OCI-M2 (cell line): ENCODE measurements around the gene GPC6.

Experiments used
- DNase-seq: peaks from one replicate; lab custom pipeline; 2025; ENCODE audit not compliant: unreplicated experiment; lab: John Stamatoyannopoulos, UW

Gene GPC6

DNA sequence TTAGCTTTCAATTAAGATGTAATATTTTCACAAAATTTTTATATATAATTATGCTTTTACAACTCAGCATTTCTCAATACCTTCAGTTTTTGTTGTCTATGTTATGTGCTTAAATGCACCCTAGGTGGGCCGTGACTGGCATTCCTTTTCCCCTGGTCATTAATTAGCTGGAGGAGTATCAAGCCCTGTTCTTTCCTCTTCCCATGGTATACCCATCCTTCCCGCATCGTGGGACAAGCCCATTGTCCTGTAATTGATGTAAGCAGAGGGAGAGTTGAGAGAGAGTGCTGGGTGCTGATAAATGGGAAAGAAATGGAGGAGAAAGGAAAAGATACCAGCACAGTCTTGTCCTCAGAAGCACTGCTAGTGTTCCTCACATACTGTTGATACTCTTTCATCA lies 591.7 kb downstream of the GPC6 start:
- DNase-seq = no peak

DNA sequence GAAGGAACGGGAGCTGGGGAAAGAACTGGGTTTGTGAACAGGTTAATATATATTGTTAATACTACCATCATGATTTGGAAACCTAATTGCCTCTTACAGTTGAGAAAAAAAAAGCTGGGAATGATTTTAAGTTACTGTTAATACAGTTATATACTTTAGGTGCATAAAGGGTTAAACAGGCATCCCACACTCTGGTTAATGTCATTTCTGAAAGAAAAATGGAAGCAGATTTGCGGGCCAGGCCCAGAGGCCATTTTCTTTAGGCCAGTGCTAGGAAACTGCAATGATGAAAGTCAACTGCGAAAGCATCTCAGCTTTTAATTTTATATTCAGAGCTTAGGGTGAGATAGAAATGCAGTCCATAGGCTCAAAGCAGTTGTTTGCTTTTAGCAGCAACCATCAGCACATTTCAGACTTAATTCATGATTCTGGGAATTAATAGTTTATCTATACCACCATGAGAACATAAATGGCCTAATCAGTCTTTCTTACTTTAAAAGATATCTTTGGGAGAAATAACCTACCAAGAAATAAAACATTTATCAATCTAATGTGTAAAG lies 592.8 kb downstream of the GPC6 start:
- DNase-seq = no peak

- no peak for DNase-seq
Observed at GRCh38 chr13:93824286-93824685, 597.7 kb downstream of the GPC6 start.

DNA sequence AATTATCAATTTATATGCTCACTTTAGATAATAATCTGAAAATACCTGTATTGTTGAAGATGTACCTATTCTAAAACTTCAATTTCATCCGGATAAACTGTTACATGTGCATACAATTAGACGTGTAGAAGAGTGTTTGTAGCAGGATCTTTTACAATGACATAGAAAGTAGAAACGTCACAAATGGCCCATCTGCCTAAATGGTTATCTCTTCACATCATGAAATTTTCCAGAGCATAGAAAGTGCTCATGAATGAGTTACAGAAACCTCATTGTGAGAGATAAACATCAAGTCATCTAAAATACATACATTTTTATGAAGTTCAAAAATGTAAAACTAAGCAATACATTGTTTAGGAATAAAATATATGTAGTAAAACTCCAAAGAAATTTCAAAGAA lies 607.4 kb downstream of the GPC6 start:
- DNase-seq = no peak

DNA sequence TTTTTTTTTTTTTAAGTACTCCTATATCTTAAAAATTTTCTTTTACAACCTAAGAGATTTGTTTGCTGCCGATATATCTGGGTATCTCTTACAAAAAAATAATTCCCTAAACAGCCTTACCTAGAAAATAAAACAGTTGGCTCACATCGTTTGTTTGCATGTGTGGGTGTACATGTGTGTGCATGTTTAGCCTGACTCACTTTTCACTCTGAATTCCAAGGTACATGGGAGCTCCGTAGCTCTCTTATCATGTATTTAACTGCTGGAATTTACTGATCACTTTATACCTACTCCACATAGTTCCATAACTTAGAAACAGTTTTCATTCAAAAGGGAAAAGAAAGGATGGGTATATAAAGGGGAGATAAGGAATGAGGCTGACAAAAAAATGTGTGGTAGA lies 616.5 kb downstream of the GPC6 start:
- no peak for DNase-seq

DNA sequence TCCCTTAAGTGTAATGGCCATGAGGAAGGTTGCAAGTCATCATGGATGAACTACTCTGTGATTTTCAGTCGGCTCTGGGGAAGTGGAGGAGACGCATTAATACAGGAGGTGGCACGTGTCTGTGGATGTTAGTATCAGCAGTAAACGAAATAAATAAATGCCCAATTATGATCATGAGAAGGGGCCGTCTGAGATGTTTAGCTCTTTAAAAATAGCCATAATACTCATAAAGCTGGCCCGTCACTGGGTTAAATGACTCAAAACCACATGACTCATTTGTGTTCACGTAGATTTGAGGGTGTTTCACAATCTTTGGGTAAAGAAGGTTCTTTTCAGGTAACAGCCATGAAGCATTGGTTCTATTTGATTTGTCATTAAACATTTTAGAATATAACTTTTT lies 620.6 kb downstream of the GPC6 start:
- no peak for DNase-seq

- no peak for DNase-seq
Observed at GRCh38 chr13:93848247-93848646, 621.6 kb downstream of the GPC6 start.

DNA sequence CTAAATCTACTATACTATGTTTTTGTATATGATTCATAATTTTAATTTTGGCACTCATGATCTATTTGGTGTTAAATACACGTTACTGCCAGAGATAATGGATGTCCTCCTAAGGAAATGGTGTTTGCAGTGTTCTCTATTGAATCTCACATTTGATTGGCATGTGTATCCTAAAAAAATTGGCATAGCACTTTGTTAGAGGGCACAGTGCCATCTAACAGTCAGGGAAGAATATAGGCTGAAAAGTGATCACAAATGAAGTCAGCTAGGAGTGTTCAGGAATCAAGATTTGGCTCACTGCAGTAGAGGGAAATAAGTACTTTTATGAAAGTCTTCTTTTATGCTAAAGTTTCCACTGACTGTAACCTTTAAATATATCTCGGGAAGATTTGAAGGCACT lies 624.6 kb downstream of the GPC6 start:
- no peak for DNase-seq

- DNase-seq = no peak
Observed at GRCh38 chr13:93853912-93854311, 627.3 kb downstream of the GPC6 start.

- DNase-seq = no peak
Observed at GRCh38 chr13:93857126-93857525, 630.5 kb downstream of the GPC6 start.

- no peak for DNase-seq
Observed at GRCh38 chr13:93859716-93860115, 633.1 kb downstream of the GPC6 start.

GRCh38 chr13:93861818-93862217 lies 635.2 kb downstream of the GPC6 start:
- no peak for DNase-seq

GRCh38 chr13:93862259-93862658 lies 635.7 kb downstream of the GPC6 start:
- DNase-seq = no peak

DNA sequence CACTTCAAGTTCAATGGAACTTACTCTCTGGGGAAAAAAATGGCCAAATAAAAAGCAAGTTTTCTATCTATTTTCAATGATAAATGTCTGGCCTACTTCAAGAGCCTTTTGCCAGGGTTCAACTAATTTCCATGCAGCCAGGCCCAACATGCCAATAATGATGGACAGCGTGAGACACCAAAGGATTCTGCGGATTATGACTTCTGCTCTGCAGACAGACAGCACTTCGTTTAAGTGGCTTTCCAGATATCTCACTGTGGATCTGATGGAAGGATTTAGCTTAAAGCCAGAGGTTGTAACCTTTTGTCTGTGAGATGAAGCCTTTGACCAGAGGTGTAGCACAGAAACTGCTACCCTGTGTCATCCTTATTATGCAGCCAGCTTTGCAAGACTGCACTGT lies 638.6 kb downstream of the GPC6 start:
- DNase-seq = no peak

DNA sequence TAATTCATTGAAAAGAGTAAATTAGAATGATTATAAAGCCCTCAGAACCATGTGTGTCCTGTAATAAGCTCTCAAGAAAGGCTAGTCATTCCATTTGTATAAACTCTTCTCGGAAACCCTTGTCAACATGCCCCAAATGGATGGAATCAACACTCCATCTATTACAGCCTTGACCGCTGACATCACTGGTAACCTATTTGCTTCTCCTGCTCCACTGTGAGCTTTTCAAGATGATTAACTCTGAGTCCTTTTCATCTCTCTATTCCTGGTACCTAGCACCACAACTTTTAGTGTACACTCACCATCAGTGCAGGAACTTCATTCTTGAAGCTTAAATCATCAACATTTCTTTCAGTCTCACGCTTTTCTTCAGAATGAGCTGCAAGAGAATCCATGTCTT lies 640.9 kb downstream of the GPC6 start:
- no peak for DNase-seq

GRCh38 chr13:93872376-93872775 lies 645.8 kb downstream of the GPC6 start:
- no peak for DNase-seq

GRCh38 chr13:93872786-93873347 lies 646.3 kb downstream of the GPC6 start:
- no peak for DNase-seq

- DNase-seq = no peak
Observed at GRCh38 chr13:93875547-93875946, 648.9 kb downstream of the GPC6 start.

DNA sequence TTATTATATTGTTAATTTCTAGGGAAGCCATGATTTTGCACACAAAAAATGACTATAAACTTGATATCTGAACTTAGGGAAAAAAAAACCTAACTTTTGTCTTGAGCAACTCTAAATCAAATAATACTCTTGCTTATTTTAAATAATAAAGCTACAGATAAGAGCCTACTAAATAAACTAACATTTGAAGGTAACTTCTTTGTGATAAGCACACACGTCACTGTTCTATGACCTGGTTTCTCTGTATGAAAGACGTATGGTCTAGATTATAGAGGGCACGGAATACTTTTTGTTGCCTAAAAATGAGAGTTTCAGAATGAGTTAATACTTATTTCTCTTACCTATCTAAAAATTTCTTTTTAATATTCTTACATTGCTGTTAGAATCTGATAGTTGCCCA lies 649.6 kb downstream of the GPC6 start:
- no peak for DNase-seq

- DNase-seq = no peak
Observed at GRCh38 chr13:93878675-93879074, 652.1 kb downstream of the GPC6 start.

GRCh38 chr13:93881411-93881810 lies 654.8 kb downstream of the GPC6 start:
- no peak for DNase-seq

GRCh38 chr13:93882086-93882651 lies 655.6 kb downstream of the GPC6 start:
- no peak for DNase-seq

DNA sequence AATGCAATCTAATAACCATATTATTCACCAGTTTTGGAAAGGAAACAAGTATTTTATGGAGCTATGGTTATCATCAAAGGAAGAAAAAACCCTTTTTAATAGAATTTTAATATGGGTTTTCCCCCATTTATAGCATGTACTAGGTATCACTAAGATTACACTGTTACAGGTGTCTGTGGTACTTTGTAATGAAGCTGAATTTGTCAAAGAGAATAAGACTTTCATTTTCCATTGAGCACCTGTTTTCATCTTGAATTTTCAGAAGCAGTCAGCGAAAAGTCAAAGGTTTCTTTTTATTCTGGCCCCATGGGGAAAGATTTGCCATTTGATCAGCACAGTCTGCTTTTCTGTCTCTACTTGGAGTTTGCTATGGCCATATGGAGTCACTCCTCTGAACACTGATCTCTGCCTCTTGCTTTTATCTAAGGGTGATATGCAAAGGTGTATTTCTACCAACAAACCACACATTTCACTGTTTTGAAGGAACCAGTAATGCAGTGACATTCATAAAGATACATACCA lies 662.9 kb downstream of the GPC6 start:
- DNase-seq = no peak
